Progenitor cell of endocrine pancreas (in vitro differentiated cells): ENCODE measurements around the gene STX8. TPM values are rescaled to one million over a fixed set of nuclear protein-coding genes. Genes with fewer than 3 reads are reported as not detected.
"Not testable (repeated sequence)": the region's sequence is repeated elsewhere in the genome, so short reads cannot be mapped to it uniquely, and the experiment has no call there.

ENCODE experiments used
- DNase-seq: peaks from one replicate; pipeline ENCODE4 v3.0.0; 2021; ENCODE audit warnings: low spot score; ENCODE audit not compliant: unreplicated experiment
- H3K27ac Mint-ChIP-seq: 2 replicates; pipeline ENCODE4 v1.8.0; 2021; ENCODE audit warnings: mild to moderate bottlenecking, moderate library complexity, mixed read lengths
- H3K27me3 Mint-ChIP-seq: 2 replicates; pipeline ENCODE4 v1.8.0; 2021; ENCODE audit warnings: mixed read lengths
- H3K36me3 Mint-ChIP-seq: 2 replicates; pipeline ENCODE4 v1.8.0; 2022; ENCODE audit warnings: mixed read lengths; ENCODE audit not compliant: insufficient read depth
- H3K4me1 Mint-ChIP-seq: 2 replicates; pipeline ENCODE4 v1.8.0; 2021; ENCODE audit warnings: low read depth, mixed read lengths
- H3K4me3 Mint-ChIP-seq: 2 replicates; pipeline ENCODE4 v1.8.0; 2021; ENCODE audit warnings: low read depth, mild to moderate bottlenecking, moderate library complexity, mixed read lengths
- H3K9me3 Mint-ChIP-seq: 2 replicates; pipeline ENCODE4 v1.8.0; 2021; ENCODE audit warnings: low read depth, mixed read lengths
- CTCF ChIP-seq: fragments of 200-600 bp; sonication (generic); IDR thresholded peaks from one replicate; pipeline ENCODE4 v1.5.0; 2021; ENCODE audit warnings: antibody characterized with exemption, mild to moderate bottlenecking; ENCODE audit not compliant: unreplicated experiment
- long read RNA-seq: library from polyadenylated mRNA; unstranded; transcript quantifications from one replicate; pipeline ENCODE4 v2.0.0, GENCODE V29; 2020
- total RNA-seq: library from RNA; stranded (reverse); gene quantifications from 2 replicates; pipeline ENCODE4 v1.2.1, GENCODE V29; 2021

STX8 gene
- 63.4 and 67.1 TPM in 2 replicates for total RNA-seq
- long read RNA-seq, transcript STX8-201 (8 exons, 1,246 nt) = major isoform, 15 of 31 reads
- long read RNA-seq, partial matches to known transcripts = 8 of 31 reads
- long read RNA-seq, other reads (novel, unspliced or antisense) = 8 of 31 reads

- TF ChIP-seq CTCF = no peak
- H3K27ac Mint-ChIP-seq = peak within 1 kb of the TSS; percentile 97
Observed at GRCh38 chr17:9575381-9576101, at the start of gene STX8. TSS of gene STX8 (minus strand) at chr17:9575820. CDS start at chr17:9575808, 12 bp downstream.

GRCh38 chr17:9622961-9623360, 47.3 kb upstream of the STX8 start:
- H3K36me3 Mint-ChIP-seq = peaks cover 1% of the 10 kb centered on the region
- H3K4me1 Mint-ChIP-seq = no peaks in the 10 kb centered on the region
- no peak overlapping the region for H3K4me3 Mint-ChIP-seq
- H3K27ac Mint-ChIP-seq = no peak overlapping the region
- TF ChIP-seq CTCF = no peak
- H3K9me3 Mint-ChIP-seq = peaks cover 11% of the 10 kb centered on the region
- DNase-seq = no peak
- H3K27me3 Mint-ChIP-seq = no peaks in the 10 kb centered on the region

More at GRCh38 chr17:9575381-9576101, at the start of gene STX8:
- peaks cover 6% of the 10 kb centered on the region for H3K4me1 Mint-ChIP-seq
- peak within 1 kb of the TSS; percentile 94 for H3K4me3 Mint-ChIP-seq
- H3K36me3 Mint-ChIP-seq = no peaks in the 10 kb centered on the region
- DNase-seq = peak; percentile 90
- H3K9me3 Mint-ChIP-seq = no peaks in the 10 kb centered on the region
- no peaks in the 10 kb centered on the region for H3K27me3 Mint-ChIP-seq

- Mint-ChIP-seq H3K4me3 (no peak overlapping the region), H3K9me3 (no peaks in the 10 kb centered on the region), H3K36me3 (no peaks in the 10 kb centered on the region), H3K27ac (no peak overlapping the region), H3K4me1 (no peaks in the 10 kb centered on the region), H3K27me3 (no peaks in the 10 kb centered on the region)
- DNase-seq = no peak
- no peak for TF ChIP-seq CTCF
Observed at GRCh38 chr17:9615486-9615885, 39.9 kb upstream of the STX8 start.

GRCh38 chr17:9612006-9612405, 36.4 kb upstream of the STX8 start:
- H3K4me3 Mint-ChIP-seq = no peak overlapping the region
- peaks cover 3% of the 10 kb centered on the region for H3K9me3 Mint-ChIP-seq
- H3K27ac Mint-ChIP-seq = no peak overlapping the region
- no peaks in the 10 kb centered on the region for H3K4me1 Mint-ChIP-seq
- H3K36me3 Mint-ChIP-seq = no peaks in the 10 kb centered on the region
- no peak for DNase-seq
- TF ChIP-seq CTCF = no peak
- no peaks in the 10 kb centered on the region for H3K27me3 Mint-ChIP-seq

- Mint-ChIP-seq H3K27ac (no peak overlapping the region), H3K4me3 (no peak overlapping the region), H3K9me3 (peaks cover 3% of the 10 kb centered on the region), H3K36me3 (no peaks in the 10 kb centered on the region), H3K27me3 (no peaks in the 10 kb centered on the region), H3K4me1 (no peaks in the 10 kb centered on the region)
- DNase-seq = no peak
- no peak for TF ChIP-seq CTCF
Observed at GRCh38 chr17:9611557-9611956, 35.9 kb upstream of the STX8 start.

- H3K4me1 Mint-ChIP-seq, H3K27me3 Mint-ChIP-seq, DNase-seq, H3K9me3 Mint-ChIP-seq, H3K4me3 Mint-ChIP-seq, H3K36me3 Mint-ChIP-seq, H3K27ac Mint-ChIP-seq: not testable (repeated sequence)
Observed at GRCh38 chr17:9607058-9607457, 31.4 kb upstream of the STX8 start.
